Prostate gland (tissue), 2 donors: Measurements from ENCODE around the gene CMSS1. TPM values are rescaled to one million over a fixed set of nuclear protein-coding genes. Genes with fewer than 3 reads are reported as not detected.

Experiments
- DNase-seq: peaks from one replicate; pipeline ENCODE4 v3.0.0-alpha.2; 2019; ENCODE audit warnings: low spot score
- H3K27ac ChIP-seq, 2 donors: fragments of 200-600 bp; sonication (generic); 2 replicates each; pipeline ENCODE4 v1.5.1; 2017 to 2019
- H3K27me3 ChIP-seq: fragments of 200-600 bp; sonication (generic); replicated peaks from 2 replicates; pipeline ENCODE4 v1.5.1; 2019; ENCODE audit not compliant: insufficient read depth
- H3K36me3 ChIP-seq, 2 donors: fragments of 200-600 bp; sonication (generic); 1 replicate in 1 of 2; 2 replicates in 1 of 2; pipeline versions ENCODE4 v1.5.1 to v1.8.1; 2017 to 2019
- H3K4me1 ChIP-seq: fragments of 200-600 bp; sonication (generic); replicated peaks from 2 replicates; pipeline ENCODE4 v1.5.1; 2019
- H3K4me3 ChIP-seq, 2 donors: fragments of 200-600 bp; sonication (generic); 2 replicates each; pipeline ENCODE4 v1.5.1; 2017 to 2019
- H3K9me3 ChIP-seq: fragments of 200-600 bp; sonication (generic); 2 replicates; pipeline ENCODE4 v1.5.1; 2017
- CTCF ChIP-seq, 4 experiments: fragments of 200-600 bp in 2 of 4; fragments of 450-650 bp in 2 of 4; sonication (generic) in 2 of 4; IDR thresholded peaks; 1 replicate in 3 of 4; 2 replicates in 1 of 4; pipeline ENCODE4 v1.5.1; 2016 to 2019; ENCODE audit warnings: antibody characterized with exemption in 4 of 4, mild to moderate bottlenecking in 2 of 4, moderate library complexity in 2 of 4
- POLR2A ChIP-seq: fragments of 450-650 bp; IDR thresholded peaks from one replicate; pipeline ENCODE4 v1.6.1; 2016; ENCODE audit warnings: antibody characterized with exemption, mild to moderate bottlenecking
- POLR2AphosphoS5 ChIP-seq: sonication (generic); formaldehyde crosslinking; IDR thresholded peaks from one replicate; pipeline ENCODE4 v1.6.1; 2017; ENCODE audit warnings: antibody characterized with exemption
- WGBS: methylation state at CpG from one replicate; pipeline ENCODE4 v1.1.5; 2018; 5-methylcytosine and 5-hydroxymethylcytosine counted together
- intact Hi-C: fragments of 100-400 bp; cut with DNase I; formaldehyde crosslinking; loops from one replicate; pipeline ENCODE4 v1.14.2; 2022
- total RNA-seq, 2 donors: library from RNA; depleted of rRNA; stranded (reverse); fragments of >200 nt; gene quantifications; one replicate each; pipeline ENCODE4 v1.1.0, GENCODE V29; 2016

The CMSS1 gene
- total RNA-seq, 2 donors from 2014 or later: 10.2 to 13.6 TPM

- Histone ChIP-seq H3K4me1 (no peaks in the 10 kb centered on the region), H3K9me3 (no peaks in the 10 kb centered on the region), H3K36me3 (no peaks in the 10 kb centered on the region), H3K27me3 (no peaks in the 10 kb centered on the region), H3K27ac (peak overlapping the region in 1 of 2 donors; percentile 18), H3K4me3 (no peak overlapping the region)
- TF ChIP-seq POLR2AphosphoS5: no peak
- no peak for TF ChIP-seq CTCF (IDR thresholded peaks at IDR 0.05)
- TF ChIP-seq POLR2A: no peak
- 11% methylated on average over 3 of the region's 3 CpGs for WGBS
- intact Hi-C loops: no loop called here
- DNase-seq: no peak
These were observed 393.1 kb downstream of the CMSS1 start for GRCh38 chr3:100210772-100211135.

GRCh38 chr3:100213891-100214573, 396.4 kb downstream of the CMSS1 start:
- Histone ChIP-seq H3K4me3 (no peak overlapping the region), H3K27me3 (no peaks in the 10 kb centered on the region), H3K27ac (no peak overlapping the region), H3K4me1 (no peaks in the 10 kb centered on the region), H3K36me3 (no peaks in the 10 kb centered on the region), H3K9me3 (no peaks in the 10 kb centered on the region)
- TF ChIP-seq POLR2A (no peak), POLR2AphosphoS5 (no peak), CTCF (IDR thresholded peaks at IDR 0.05) (no peak)
- WGBS: 87% methylated on average over 7 of the region's 7 CpGs
- intact Hi-C loops: no loop called here
- no peak for DNase-seq

GRCh38 chr3:100214574-100214964, 396.9 kb downstream of the CMSS1 start:
- WGBS: 83% methylated on average over 5 of the region's 5 CpGs
- no peak overlapping the region for H3K4me3 ChIP-seq
- TF ChIP-seq POLR2AphosphoS5 (no peak), CTCF (IDR thresholded peaks at IDR 0.05) (no peak), POLR2A (no peak)
- no peaks in the 10 kb centered on the region for H3K36me3 ChIP-seq
- H3K9me3 ChIP-seq: no peaks in the 10 kb centered on the region
- H3K4me1 ChIP-seq: no peaks in the 10 kb centered on the region
- intact Hi-C loops: no loop called here
- no peak for DNase-seq
- no peaks in the 10 kb centered on the region for H3K27me3 ChIP-seq
- no peak overlapping the region for H3K27ac ChIP-seq

- no peak for DNase-seq
These were observed 399.1 kb downstream of the CMSS1 start for GRCh38 chr3:100216713-100217112.

More at GRCh38 chr3:100216713-100217112, 399.1 kb downstream of the CMSS1 start:
- Histone ChIP-seq H3K4me3 (no peak overlapping the region), H3K4me1 (no peaks in the 10 kb centered on the region), H3K36me3 (no peaks in the 10 kb centered on the region), H3K9me3 (no peaks in the 10 kb centered on the region), H3K27me3 (no peaks in the 10 kb centered on the region), H3K27ac (no peak overlapping the region)
- TF ChIP-seq POLR2A: no peak
- no peak for TF ChIP-seq CTCF (IDR thresholded peaks at IDR 0.05)
- TF ChIP-seq POLR2AphosphoS5: no peak
- intact Hi-C loops: no loop called here
- WGBS: 79% methylated on average over 1 of the region's 1 CpG
